ENCODE data around the gene PRKCA. TPM values are rescaled to one million over a fixed set of nuclear protein-coding genes. Genes with fewer than 3 reads are reported as not detected.

Gene PRKCA
- total and polyA plus RNA-seq, 9 of the 15 experiments (the other 6 are each of a cell fraction or from before 2014, with no cell fraction given), result 3.2 to 33.0 (median 17.8) TPM

GRCh38 chr17:66755944-66756290 is 453.5 kb downstream of the PRKCA start:
- BruUV-seq (replicated peaks), result no TSS peak
- FAIRE-seq (no peak), DNase-seq (ENCODE audit: extremely low read depth in 1 of 4, low spot score in 3 of 4) (no peak), ATAC-seq (no peak)
- no peak overlapping the region for H3K9ac ChIP-seq (ENCODE audit: insufficient read depth in 1 of 2, low read depth in 2 of 2, low read length in 2 of 2)
- WGBS (ENCODE audit: insufficient coverage, low coverage, missing lambda C conversion rate), result 90% methylated on average over 9 of the region's 10 CpGs
- 0 out of 2 replicates have a peak, but pooled peaks cover 6% of the 10 kb centered on the region for H4K20me1 ChIP-seq (replicated peaks; ENCODE audit: control insufficient read depth, insufficient read depth, low read length)
- H2AFZ ChIP-seq (ENCODE audit: low read depth, low read length), result no peak overlapping the region
- CTCF ChIA-PET (ENCODE audit: low intra/inter-chr PET ratio), result no interaction called here
- H3K9me3 ChIP-seq (replicated peaks; ENCODE audit: control insufficient read depth, insufficient read depth, low read depth, low read length), result no peaks in the 10 kb centered on the region
- no peaks in the 10 kb centered on the region for H3K79me2 ChIP-seq (ENCODE audit: control insufficient read depth, insufficient read depth, low read length)
- peaks cover 3% of the 10 kb centered on the region for H3K9me1 ChIP-seq (ENCODE audit: control insufficient read depth, insufficient read depth, low read length)
- H3K4me1 ChIP-seq (replicated peaks in 1 of 2; ENCODE audit: control insufficient read depth in 2 of 2, insufficient read depth in 2 of 2, low read length in 2 of 2), result peaks cover 3 to 8% of the 10 kb centered on the region in 2 experiments; a peak in 3 of 5 replicates
- no peaks in the 10 kb centered on the region for H3K27me3 ChIP-seq (ENCODE audit: control insufficient read depth in 2 of 2, insufficient read depth in 2 of 2, low read length in 2 of 2)
- in situ Hi-C loops (cut with MboI), result no loop called here
- H3K4me3 ChIP-seq, result no peak overlapping the region
- peaks cover 4% of the 10 kb centered on the region; the same call in 1 of the 3 replicates for H3K36me3 ChIP-seq (ENCODE audit: control insufficient read depth, insufficient read depth, low read length)
- POLR2A ChIA-PET, result no interaction called here
- no peak overlapping the region for H3K27ac ChIP-seq (ENCODE audit: extremely low read depth, low read depth, low read length)
- intact Hi-C loops (cut with micrococcal nuclease), result no loop called here
- no peak overlapping the region for H3K4me2 ChIP-seq (ENCODE audit: insufficient read depth, low read length)
- TF ChIP-seq CSDE1 (IDR thresholded peaks at IDR 0.05) (no peak), CEBPG (CRISPR knock-in tag; IDR thresholded peaks at IDR 0.05) (no peak), CEBPG (tag; conservative IDR thresholded peaks at IDR 0.05 in 1 of 2, IDR thresholded peaks at IDR 0.05 in 1 of 2) (no peak), FOXJ2 (tag; IDR thresholded peaks at IDR 0.05) (no peak), ZNF146 (CRISPR knock-in tag; IDR thresholded peaks at IDR 0.05; ENCODE audit: unreplicated experiment) (no peak), ZFPM2 (CRISPR knock-in tag; IDR thresholded peaks at IDR 0.05) (no peak), RNF2 (IDR thresholded peaks at IDR 0.05) (no peak), CHAMP1 (IDR thresholded peaks at IDR 0.05) (no peak), NKRF (IDR thresholded peaks at IDR 0.05; ENCODE audit: borderline replicate concordance) (no peak), MXI1 (IDR thresholded peaks at IDR 0.05; ENCODE audit: low read depth, low read length) (no peak), POLR2AphosphoS2 (IDR thresholded peaks at IDR 0.05; ENCODE audit: low read length) (no peak), HOMEZ (CRISPR knock-in tag; IDR thresholded peaks at IDR 0.05) (no peak), PHF21A (IDR thresholded peaks at IDR 0.05; ENCODE audit: borderline replicate concordance, low read depth) (no peak), ETS2 (tag; IDR thresholded peaks at IDR 0.05; ENCODE audit: borderline replicate concordance, poor library complexity, severe bottlenecking) (no peak), ZBTB43 (CRISPR knock-in tag; IDR thresholded peaks at IDR 0.05) (no peak), TCF3 (CRISPR knock-in tag; IDR thresholded peaks at IDR 0.05) (no peak), ZNF586 (CRISPR knock-in tag; conservative IDR thresholded peaks at IDR 0.05) (no peak)

All from K562 (cell line).